ENCODE results near the gene SNAPC4. TPM values are rescaled to one million over a fixed set of nuclear protein-coding genes. Genes with fewer than 3 reads are reported as not detected.
A peak's percentile ranks its signal among the peaks of the same experiment; 100 is the strongest.
"Not testable (repeated sequence)": the region's sequence is repeated elsewhere in the genome, so short reads cannot be mapped to it uniquely, and the experiment has no call there.

The SNAPC4 gene
- total RNA-seq, 4 donors from 2014 or later: 5.9 to 9.9 (median 9.6) TPM

DNA sequence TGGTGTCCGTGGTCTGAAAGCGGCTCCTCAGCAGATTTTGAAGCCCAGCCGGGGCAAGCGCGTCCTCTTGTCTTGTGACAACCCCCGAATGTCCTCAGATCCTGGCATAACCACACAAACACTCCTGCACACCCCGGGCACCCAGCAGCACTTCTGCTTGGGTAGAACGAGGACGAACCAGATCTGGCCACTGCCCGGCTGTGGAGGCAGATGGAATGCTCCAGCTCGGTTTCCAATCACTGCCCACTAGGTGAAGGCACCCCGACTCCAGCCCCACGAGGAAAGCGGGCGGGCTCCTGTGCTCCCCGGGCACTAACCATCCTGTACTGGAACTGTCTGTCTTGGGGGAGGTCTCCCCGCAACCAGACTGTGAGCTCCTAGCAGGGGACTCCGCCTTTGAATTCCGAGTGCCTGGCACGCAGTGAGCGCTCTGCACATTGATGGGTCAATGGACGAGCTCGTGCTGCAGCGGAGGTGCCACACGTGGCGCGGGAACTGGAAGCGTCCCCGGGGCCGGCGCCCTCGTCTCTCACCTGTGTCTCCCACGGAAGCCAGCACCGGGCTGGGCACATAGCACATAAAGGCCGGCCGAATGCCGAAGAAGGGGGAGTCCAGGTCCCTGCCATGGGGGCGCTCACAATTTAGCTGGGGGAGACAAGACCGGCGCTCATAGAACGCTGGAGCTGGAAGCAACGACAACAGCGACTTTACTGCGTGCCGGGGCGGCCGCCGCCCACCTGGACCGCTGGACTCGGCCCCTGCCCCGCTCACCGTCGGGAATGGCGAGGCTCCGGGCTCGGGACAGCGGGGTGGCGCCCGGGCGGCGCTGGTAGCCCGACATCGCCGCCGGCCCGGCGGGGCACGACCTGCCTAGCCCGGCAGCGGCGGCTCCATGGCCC lies 9.8 kb upstream of the SNAPC4 start:
- H3K4me3 ChIP-seq (ENCODE audit: low read depth, poor library complexity, severe bottlenecking): peak overlapping the region; percentile 45
- TF ChIP-seq, protein P1, sequence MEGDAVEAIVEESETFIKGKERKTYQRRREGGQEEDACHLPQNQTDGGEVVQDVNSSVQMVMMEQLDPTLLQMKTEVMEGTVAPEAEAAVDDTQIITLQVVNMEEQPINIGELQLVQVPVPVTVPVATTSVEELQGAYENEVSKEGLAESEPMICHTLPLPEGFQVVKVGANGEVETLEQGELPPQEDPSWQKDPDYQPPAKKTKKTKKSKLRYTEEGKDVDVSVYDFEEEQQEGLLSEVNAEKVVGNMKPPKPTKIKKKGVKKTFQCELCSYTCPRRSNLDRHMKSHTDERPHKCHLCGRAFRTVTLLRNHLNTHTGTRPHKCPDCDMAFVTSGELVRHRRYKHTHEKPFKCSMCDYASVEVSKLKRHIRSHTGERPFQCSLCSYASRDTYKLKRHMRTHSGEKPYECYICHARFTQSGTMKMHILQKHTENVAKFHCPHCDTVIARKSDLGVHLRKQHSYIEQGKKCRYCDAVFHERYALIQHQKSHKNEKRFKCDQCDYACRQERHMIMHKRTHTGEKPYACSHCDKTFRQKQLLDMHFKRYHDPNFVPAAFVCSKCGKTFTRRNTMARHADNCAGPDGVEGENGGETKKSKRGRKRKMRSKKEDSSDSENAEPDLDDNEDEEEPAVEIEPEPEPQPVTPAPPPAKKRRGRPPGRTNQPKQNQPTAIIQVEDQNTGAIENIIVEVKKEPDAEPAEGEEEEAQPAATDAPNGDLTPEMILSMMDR (IDR thresholded peaks at IDR 0.05): no peak
- no peak for TF ChIP-seq POLR2A (IDR thresholded peaks at IDR 0.05)
- DNase-seq (ENCODE audit: low spot score in 2 of 2): peak in 1 of 2 donors; percentile 90
- intact Hi-C loops (cut with DNase I; ENCODE audit: low total_unique reads): no loop called here
- 12 to 15% methylated on average over 33 to 42 of the region's 71 CpGs for WGBS, 2 donors

DNA sequence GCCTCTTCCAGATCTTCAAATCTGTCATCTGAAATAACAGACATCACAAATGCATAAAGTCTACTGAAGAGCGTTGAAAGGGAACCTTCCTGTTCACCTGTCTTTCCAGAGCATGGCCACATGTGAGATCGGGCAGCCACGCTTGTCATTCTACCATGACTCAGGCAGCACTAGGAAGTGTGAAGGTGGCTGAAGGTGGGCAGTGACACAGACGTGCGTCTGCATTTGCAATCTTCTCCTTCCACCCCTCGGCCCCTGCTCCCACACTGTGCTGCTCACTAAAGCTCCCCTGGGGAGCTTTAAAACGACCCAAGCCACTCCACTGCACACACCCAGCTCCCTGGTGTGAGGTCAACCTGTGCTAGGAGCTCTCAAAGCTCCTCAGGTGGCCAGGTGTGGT lies 7.9 kb upstream of the SNAPC4 start:
- H3K4me3 ChIP-seq (ENCODE audit: low read depth, poor library complexity, severe bottlenecking): no peak overlapping the region
- DNase-seq (ENCODE audit: low spot score in 2 of 2): no peak
- intact Hi-C loops (cut with DNase I; ENCODE audit: low total_unique reads): no loop called here
- no peak for TF ChIP-seq POLR2A (IDR thresholded peaks at IDR 0.05)
- TF ChIP-seq, protein P1 (IDR thresholded peaks at IDR 0.05): no peak
- WGBS, 2 donors: 83 to 91% methylated on average over 7 of the region's 7 CpGs

DNA sequence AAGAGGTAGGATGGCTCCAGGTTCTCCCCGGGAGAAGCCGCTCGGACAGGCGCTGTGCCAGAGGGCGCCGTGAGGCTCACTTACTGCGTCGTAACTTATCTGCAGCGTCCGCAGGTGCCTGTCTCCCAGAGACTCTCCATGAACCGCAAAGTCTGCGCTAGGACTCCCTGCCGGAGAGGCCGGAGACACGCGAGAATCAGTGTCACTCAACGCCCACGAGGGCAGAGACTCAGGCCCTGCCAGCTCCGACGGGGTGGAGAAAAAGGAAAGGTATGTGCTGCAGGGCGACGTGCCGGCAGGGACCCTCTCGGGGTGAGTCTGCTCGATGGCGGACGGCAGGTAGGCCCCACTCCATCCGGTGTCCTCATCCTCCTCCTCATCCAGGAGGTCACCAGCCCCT lies 7.1 kb upstream of the SNAPC4 start:
- 88 to 93% methylated on average over 19 to 28 of the region's 28 CpGs for WGBS, 2 donors
- not testable (repeated sequence) for DNase-seq (ENCODE audit: low spot score in 2 of 2)

DNA sequence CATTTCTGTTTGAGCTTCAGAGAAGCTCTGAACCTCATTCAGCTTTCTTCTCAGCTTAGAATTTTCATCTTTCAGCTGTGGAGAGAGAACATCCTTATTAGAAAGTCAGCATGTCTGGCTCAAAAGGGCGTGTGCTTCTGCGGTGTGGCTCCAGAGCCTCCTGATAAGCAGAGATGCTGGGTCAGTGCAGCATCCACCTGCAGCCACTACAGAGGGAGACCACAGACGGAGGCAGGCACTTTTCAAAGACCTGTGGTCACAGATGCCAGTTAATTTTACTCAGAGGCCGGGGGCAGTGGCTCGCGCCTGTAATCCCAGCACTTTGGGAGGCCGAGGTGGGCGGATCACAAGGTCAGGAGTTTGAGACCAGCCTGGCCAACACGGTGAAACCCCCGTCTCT lies 5.9 kb upstream of the SNAPC4 start:
- DNase-seq (ENCODE audit: low spot score in 2 of 2); intact Hi-C loops (cut with DNase I; ENCODE audit: low total_unique reads); H3K4me3 ChIP-seq (ENCODE audit: low read depth, poor library complexity, severe bottlenecking): not testable (repeated sequence)
- WGBS, 2 donors: 84 to 85% methylated on average over 10 of the region's 10 CpGs

More for the DNA sequence above, 7.1 kb upstream of the SNAPC4 start:
- intact Hi-C loops (cut with DNase I; ENCODE audit: low total_unique reads); H3K4me3 ChIP-seq (ENCODE audit: low read depth, poor library complexity, severe bottlenecking): not testable (repeated sequence)

DNA sequence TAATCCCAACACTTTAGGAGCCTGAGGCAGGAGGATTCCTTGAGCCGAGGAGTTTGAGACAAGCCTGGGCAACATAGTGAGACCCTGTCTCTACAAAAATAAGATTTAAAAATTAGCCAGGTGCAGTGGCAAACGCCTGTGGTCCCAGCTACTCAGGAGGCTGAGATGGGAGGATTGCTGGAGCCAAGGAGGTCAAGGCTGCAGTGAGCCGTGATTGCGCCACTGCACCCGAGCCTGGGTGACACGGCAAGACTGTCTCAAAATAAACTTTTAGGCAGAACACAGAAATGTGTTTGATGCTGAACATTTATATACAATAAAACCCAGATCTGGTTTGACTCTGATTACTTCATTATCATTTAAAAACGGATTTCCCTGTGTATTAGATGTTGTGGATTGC lies 5.5 kb upstream of the SNAPC4 start:
- intact Hi-C loops (cut with DNase I; ENCODE audit: low total_unique reads): no loop called here
- TF ChIP-seq POLR2A (IDR thresholded peaks at IDR 0.05): no peak
- no peak overlapping the region for H3K4me3 ChIP-seq (ENCODE audit: low read depth, poor library complexity, severe bottlenecking)
- WGBS, 2 donors: 63 to 67% methylated on average over 7 of the region's 7 CpGs
- no peak for DNase-seq (ENCODE audit: low spot score in 2 of 2)

DNA sequence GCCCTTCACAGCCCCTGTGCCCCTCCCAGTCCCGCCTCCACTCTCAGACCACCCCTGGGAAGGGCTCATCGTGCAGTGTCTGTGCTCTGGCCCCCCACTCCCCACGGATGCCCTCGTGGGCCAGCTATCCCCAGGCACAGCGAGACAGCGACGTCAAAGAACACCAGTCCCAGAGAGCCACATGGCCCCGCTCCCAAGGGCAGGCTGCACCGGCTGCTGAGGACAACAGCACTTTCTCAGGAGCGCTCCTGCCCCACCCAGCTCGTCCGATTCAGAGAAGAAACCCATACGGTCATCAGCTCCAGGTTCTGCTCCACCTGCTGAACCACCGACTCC lies 4.8 kb upstream of the SNAPC4 start:
- H3K4me3 ChIP-seq (ENCODE audit: low read depth, poor library complexity, severe bottlenecking): no peak overlapping the region
- no peak for DNase-seq (ENCODE audit: low spot score in 2 of 2)
- intact Hi-C loops (cut with DNase I; ENCODE audit: low total_unique reads): no loop called here
- 63 to 68% methylated on average over 14 of the region's 14 CpGs for WGBS, 2 donors
- no peak for TF ChIP-seq POLR2A (IDR thresholded peaks at IDR 0.05)
- TF ChIP-seq, protein P1 (IDR thresholded peaks at IDR 0.05): no peak

DNA sequence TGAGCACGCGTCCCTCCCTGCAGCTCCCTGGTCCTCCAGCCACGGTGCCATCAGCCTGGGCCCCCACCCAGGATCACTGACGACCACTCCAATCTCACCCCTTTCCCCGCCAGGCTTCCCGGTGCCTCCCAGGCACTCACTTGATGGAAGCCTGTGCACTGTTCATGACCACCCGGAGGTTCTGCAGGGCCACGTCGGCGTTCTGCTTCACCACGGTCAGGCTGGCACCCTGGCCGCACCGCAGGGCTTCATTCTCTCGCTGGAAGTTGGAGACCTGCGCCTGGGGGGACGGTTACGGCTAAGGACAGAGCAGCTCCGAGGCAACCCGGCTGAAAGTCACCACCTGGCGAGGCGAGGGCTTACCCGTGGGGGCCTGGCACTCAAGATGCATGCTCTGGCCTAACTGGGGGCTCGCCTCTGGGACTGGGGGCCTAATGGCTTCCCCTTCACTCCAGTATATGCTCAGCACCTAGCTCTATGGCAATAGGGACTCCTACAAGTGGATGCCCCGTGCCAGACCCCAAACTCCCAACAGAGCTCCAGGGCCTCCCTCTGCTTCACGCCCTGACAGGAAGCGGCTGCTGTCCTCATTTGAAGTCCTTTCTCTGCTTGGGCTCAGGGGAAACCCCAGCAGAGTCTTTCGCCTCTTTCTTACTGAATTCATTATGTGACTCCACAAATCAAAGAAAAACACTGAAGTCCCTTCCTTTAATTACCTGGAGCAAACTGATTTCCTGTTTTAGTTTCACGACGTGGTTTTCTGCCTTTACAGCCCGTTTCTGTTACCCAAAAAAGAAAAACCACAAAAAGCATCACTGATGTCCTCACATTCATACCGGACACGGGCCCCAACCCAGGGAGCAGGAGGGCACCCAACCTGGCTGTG lies 4.2 kb upstream of the SNAPC4 start:
- 82 to 83% methylated on average over 29 to 32 of the region's 32 CpGs for WGBS, 2 donors

More for the DNA sequence above, 4.2 kb upstream of the SNAPC4 start:
- no peak for DNase-seq (ENCODE audit: low spot score in 2 of 2)
- intact Hi-C loops (cut with DNase I; ENCODE audit: low total_unique reads): no loop called here
- H3K4me3 ChIP-seq (ENCODE audit: low read depth, poor library complexity, severe bottlenecking): no peak overlapping the region
- TF ChIP-seq POLR2A (IDR thresholded peaks at IDR 0.05): no peak
- TF ChIP-seq, protein P1 (IDR thresholded peaks at IDR 0.05): no peak
